Tibial artery (tissue), 4 donors: ENCODE measurements around the gene ID1.
A peak's percentile ranks its signal among the peaks of the same experiment; 100 is the strongest.

Experiments
- DNase-seq, 2 donors: peaks; one replicate each; pipeline ENCODE4 v3.0.0-alpha.2; 2019
- H3K27ac ChIP-seq, 2 donors: fragments of 200-600 bp; sonication (generic) in 1 of 2; 1 replicate in 1 of 2; 2 replicates in 1 of 2; pipeline ENCODE4 v1.5.1; 2018 to 2019; ENCODE audit warnings: mild to moderate bottlenecking in 1 of 2
- H3K27me3 ChIP-seq, 2 donors: fragments of 200-600 bp; sonication (generic) in 1 of 2; one replicate each; pipeline versions ENCODE4 v1.5.1 to v1.6.0; 2016 to 2019
- H3K36me3 ChIP-seq, 3 donors: fragments of 200-600 bp; sonication (generic) in 2 of 3; one replicate each; pipeline ENCODE4 v1.5.1; 2016 to 2019; ENCODE audit warnings: mild to moderate bottlenecking in 2 of 3
- H3K4me1 ChIP-seq, 4 donors: fragments of 200-600 bp; sonication (generic) in 2 of 4; 1 replicate in 3 of 4; 2 replicates in 1 of 4; pipeline ENCODE4 v1.5.1; 2016 to 2019
- H3K4me3 ChIP-seq, 2 donors: fragments of 200-600 bp; sonication (generic) in 1 of 2; 1 replicate in 1 of 2; 2 replicates in 1 of 2; pipeline ENCODE4 v1.5.1; 2018 to 2019; ENCODE audit warnings: mild to moderate bottlenecking in 2 of 2
- H3K9me3 ChIP-seq, 3 donors: fragments of 200-600 bp; sonication (generic) in 1 of 3; one replicate each; pipeline ENCODE4 v1.5.1; 2016 to 2019
- CTCF ChIP-seq, 2 experiments: fragments of 200-600 bp in 1 of 2; fragments of 450-650 bp in 1 of 2; IDR thresholded peaks; one replicate each; pipeline ENCODE4 v1.5.1; 2017 to 2019; ENCODE audit warnings: antibody characterized with exemption in 2 of 2, mild to moderate bottlenecking in 1 of 2, moderate library complexity in 1 of 2
- intact Hi-C: fragments of 100-400 bp; cut with DNase I; formaldehyde crosslinking; loops from one replicate; pipeline ENCODE4 v1.15.0; 2023; ENCODE audit warnings: low total_unique reads

The ID1 gene

GRCh38 chr20:31605031-31605901, at the start of gene ID1:
Gene ID1 (plus strand): TSS chr20:31605289. CDS start chr20:31605388, 99 bp downstream.
- DNase-seq: peak; percentile 96 to 98
- TF ChIP-seq CTCF (IDR thresholded peaks at IDR 0.05): no peak
- Histone ChIP-seq H3K4me1 (peaks cover 0 to 46% (median 30%) of the 10 kb centered on the region in 4 donors), H3K9me3 (no peaks in the 10 kb centered on the region), H3K4me3 (peak within 1 kb of the TSS; percentile 68 to 83), H3K36me3 (peaks cover 0 to 16% (median 0%) of the 10 kb centered on the region in 3 donors), H3K27ac (peak within 1 kb of the TSS; percentile 90 to 94), H3K27me3 (no peaks in the 10 kb centered on the region)
- intact Hi-C loops: loop anchor here (2.0 kb wide), 1 partner anchor 32 kb away; no protein-coding TSS in a partner anchor

- Histone ChIP-seq H3K4me3 (no peak overlapping the region), H3K27me3 (no peaks in the 10 kb centered on the region), H3K4me1 (peaks cover 0 to 29% (median 23%) of the 10 kb centered on the region in 4 donors), H3K27ac (peak overlapping the region; percentile 72 to 75), H3K9me3 (no peaks in the 10 kb centered on the region), H3K36me3 (peaks cover 29 to 57% (median 54%) of the 10 kb centered on the region in 3 donors)
- no peak for DNase-seq
- TF ChIP-seq CTCF (IDR thresholded peaks at IDR 0.05): no peak
- intact Hi-C loops: loop anchor here (10.0 kb wide), 1 partner anchor 165 kb away; the partner anchor contains the start of gene BCL2L1
Measured at GRCh38 chr20:31559704-31560093, 45.4 kb upstream of the ID1 start.

GRCh38 chr20:31560094-31560745, 44.9 kb upstream of the ID1 start:
- H3K4me3 ChIP-seq: no peak overlapping the region
- H3K27me3 ChIP-seq: no peaks in the 10 kb centered on the region
- intact Hi-C loops: loop anchor here (10.0 kb wide), 1 partner anchor 165 kb away; the partner anchor contains the start of gene BCL2L1
- peaks cover 29 to 55% (median 53%) of the 10 kb centered on the region in 3 donors for H3K36me3 ChIP-seq
- H3K27ac ChIP-seq: peak overlapping the region; percentile 72 to 75
- peaks cover 0 to 29% (median 23%) of the 10 kb centered on the region in 4 donors for H3K4me1 ChIP-seq
- H3K9me3 ChIP-seq: no peaks in the 10 kb centered on the region
- DNase-seq: peak; percentile 67 to 88
- TF ChIP-seq CTCF (IDR thresholded peaks at IDR 0.05): peak; percentile 86 to 87

GRCh38 chr20:31560746-31561598, 44.1 kb upstream of the ID1 start:
- H3K36me3 ChIP-seq: peaks cover 28 to 51% (median 51%) of the 10 kb centered on the region in 3 donors
- H3K27ac ChIP-seq: peak overlapping the region; percentile 72 to 75
- no peaks in the 10 kb centered on the region for H3K9me3 ChIP-seq
- DNase-seq: peak; percentile 50 to 81
- no peak for TF ChIP-seq CTCF (IDR thresholded peaks at IDR 0.05)
- H3K4me1 ChIP-seq: peaks cover 0 to 29% (median 23%) of the 10 kb centered on the region in 4 donors
- intact Hi-C loops: loop anchor here (10.0 kb wide), 1 partner anchor 164 kb away; the partner anchor contains the start of gene BCL2L1
- no peaks in the 10 kb centered on the region for H3K27me3 ChIP-seq
- no peak overlapping the region for H3K4me3 ChIP-seq

- no peak for TF ChIP-seq CTCF (IDR thresholded peaks at IDR 0.05)
- Histone ChIP-seq H3K27me3 (no peaks in the 10 kb centered on the region), H3K4me1 (peaks cover 0 to 29% (median 23%) of the 10 kb centered on the region in 4 donors), H3K36me3 (peaks cover 28 to 56% (median 52%) of the 10 kb centered on the region in 3 donors), H3K27ac (peak overlapping the region; percentile 29 to 75), H3K9me3 (no peaks in the 10 kb centered on the region), H3K4me3 (no peak overlapping the region)
- intact Hi-C loops: loop anchor here (2.0 to 10.0 kb wide), 2 partner anchors 51 to 163 kb away; partner anchors contain the start of gene BCL2L1
- no peak for DNase-seq
Measured at GRCh38 chr20:31562241-31562640, 42.8 kb upstream of the ID1 start.
